ENCODE measurements around the gene TAGAP.
"Not testable (repeated sequence)": the region's sequence is repeated elsewhere in the genome, so short reads cannot be mapped to it uniquely, and the experiment has no call there.

TAGAP gene

DNA sequence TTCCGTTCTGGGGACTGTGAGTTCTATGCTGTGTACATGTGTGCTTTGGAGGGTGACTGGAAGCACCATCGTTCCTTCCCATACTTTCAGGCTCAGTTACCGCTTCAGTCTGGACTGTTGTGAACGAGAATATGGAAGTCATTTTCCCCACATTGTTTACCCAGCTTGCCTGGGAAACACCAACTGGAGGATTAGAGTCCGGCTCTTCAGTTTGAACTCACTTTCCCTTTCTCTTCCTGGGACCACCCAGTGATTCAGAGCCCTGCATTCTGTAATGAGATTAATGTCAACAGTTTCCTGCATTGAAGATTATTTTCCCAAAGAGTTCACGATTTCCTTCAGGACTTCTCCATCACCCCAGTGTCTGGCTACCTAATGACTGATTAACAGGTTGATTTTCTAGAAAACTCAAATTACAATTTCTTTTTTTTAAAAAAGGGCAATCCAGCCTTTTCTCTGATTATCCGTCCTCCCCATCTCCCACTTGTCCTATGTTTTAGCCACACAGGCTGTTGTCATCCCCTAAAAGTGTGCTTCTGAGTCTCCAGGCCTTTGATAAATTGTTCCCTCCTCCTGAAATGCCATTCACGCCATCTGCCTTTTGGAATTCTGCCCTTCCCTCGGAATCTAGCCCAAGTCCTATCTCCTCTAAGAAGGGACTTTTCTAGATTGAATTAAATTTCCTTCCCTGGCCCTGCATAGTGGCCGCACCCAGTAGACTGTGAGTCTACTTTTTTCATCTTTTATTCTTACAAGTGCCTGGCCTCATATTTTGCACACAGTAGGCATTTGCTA lies 3.3 kb upstream of the TAGAP start:
- H3K4me1 Mint-ChIP-seq (ENCODE audit: low read depth in 2 of 2), result peaks cover 15 to 35% of the 10 kb centered on the region in 2 donors
- ATAC-seq (replicated peaks) (no peak), DNase-seq (no peak)
- H3K27ac Mint-ChIP-seq, result peak overlapping the region in 1 of 2 donors; percentile 10
- no peaks in the 10 kb centered on the region for H3K27me3 Mint-ChIP-seq
- no peaks in the 10 kb centered on the region for H3K9me3 Mint-ChIP-seq
- H3K36me3 Mint-ChIP-seq (ENCODE audit: insufficient read depth), result peaks cover 30% of the 10 kb centered on the region
- peak overlapping the region in 1 of 2 donors; percentile 14 for H3K4me3 Mint-ChIP-seq

- H3K9me3 Mint-ChIP-seq, result no peaks in the 10 kb centered on the region
- no peaks in the 10 kb centered on the region for H3K27me3 Mint-ChIP-seq
- DNase-seq, result no peak
- no peak for ATAC-seq (replicated peaks)
- peak overlapping the region; percentile 96 to 98 for H3K27ac Mint-ChIP-seq
- H3K4me3 Mint-ChIP-seq, result peak overlapping the region; percentile 88 to 98
- H3K4me1 Mint-ChIP-seq (ENCODE audit: low read depth in 2 of 2), result peaks cover 27 to 52% of the 10 kb centered on the region in 2 donors
- peaks cover 49% of the 10 kb centered on the region for H3K36me3 Mint-ChIP-seq (ENCODE audit: insufficient read depth)
These were observed 1.0 kb upstream of the TAGAP start for GRCh38 chr6:159045801-159046200.

- peaks cover 35 to 69% of the 10 kb centered on the region in 2 donors for H3K4me1 Mint-ChIP-seq (ENCODE audit: low read depth in 2 of 2)
- no peaks in the 10 kb centered on the region for H3K9me3 Mint-ChIP-seq
- ATAC-seq (replicated peaks), result no peak
- H3K27me3 Mint-ChIP-seq, result no peaks in the 10 kb centered on the region
- peak overlapping the region; percentile 88 to 98 for H3K4me3 Mint-ChIP-seq
- peak overlapping the region; percentile 96 to 98 for H3K27ac Mint-ChIP-seq
- no peak for DNase-seq
- H3K36me3 Mint-ChIP-seq (ENCODE audit: insufficient read depth), result peaks cover 67% of the 10 kb centered on the region
These were observed 844 bp downstream of the TAGAP start for GRCh38 chr6:159043947-159044346.

- no peaks in the 10 kb centered on the region for H3K27me3 Mint-ChIP-seq
- no peaks in the 10 kb centered on the region for H3K9me3 Mint-ChIP-seq
- H3K4me1 Mint-ChIP-seq (ENCODE audit: low read depth in 2 of 2), result peaks cover 39 to 74% of the 10 kb centered on the region in 2 donors
- peaks cover 72% of the 10 kb centered on the region for H3K36me3 Mint-ChIP-seq (ENCODE audit: insufficient read depth)
- ATAC-seq (replicated peaks) (peak; percentile 12), DNase-seq (no peak)
- H3K4me3 Mint-ChIP-seq, result peak overlapping the region; percentile 88 to 98
- peak overlapping the region; percentile 96 to 98 for H3K27ac Mint-ChIP-seq
These were observed 1.5 kb downstream of the TAGAP start for GRCh38 chr6:159043251-159043650.

DNA sequence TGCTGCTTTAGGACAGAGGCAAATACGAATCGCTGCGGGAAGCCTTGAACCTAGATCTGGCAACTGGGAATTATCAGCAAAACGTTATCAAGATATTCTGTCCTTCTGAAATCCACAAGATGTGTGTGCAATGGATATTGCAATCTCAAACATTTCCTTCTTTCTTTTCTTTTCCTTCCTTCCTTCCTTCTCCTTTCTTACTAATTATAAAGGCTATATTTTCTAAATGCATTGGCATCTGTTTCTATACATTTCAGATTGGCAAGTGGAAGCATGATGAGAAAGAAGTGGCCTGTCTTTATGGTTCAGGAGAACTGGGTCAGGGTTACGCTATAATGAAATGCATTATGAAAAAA lies 2.0 kb downstream of the TAGAP start:
- Mint-ChIP-seq H3K36me3 (ENCODE audit: insufficient read depth) (peaks cover 76% of the 10 kb centered on the region), H3K27ac (peak overlapping the region; percentile 96 to 98), H3K27me3 (no peaks in the 10 kb centered on the region), H3K4me1 (ENCODE audit: low read depth in 2 of 2) (peaks cover 39 to 72% of the 10 kb centered on the region in 2 donors), H3K4me3 (peak overlapping the region; percentile 88 to 98), H3K9me3 (no peaks in the 10 kb centered on the region)
- no peak for ATAC-seq (replicated peaks)
- DNase-seq, result no peak

DNA sequence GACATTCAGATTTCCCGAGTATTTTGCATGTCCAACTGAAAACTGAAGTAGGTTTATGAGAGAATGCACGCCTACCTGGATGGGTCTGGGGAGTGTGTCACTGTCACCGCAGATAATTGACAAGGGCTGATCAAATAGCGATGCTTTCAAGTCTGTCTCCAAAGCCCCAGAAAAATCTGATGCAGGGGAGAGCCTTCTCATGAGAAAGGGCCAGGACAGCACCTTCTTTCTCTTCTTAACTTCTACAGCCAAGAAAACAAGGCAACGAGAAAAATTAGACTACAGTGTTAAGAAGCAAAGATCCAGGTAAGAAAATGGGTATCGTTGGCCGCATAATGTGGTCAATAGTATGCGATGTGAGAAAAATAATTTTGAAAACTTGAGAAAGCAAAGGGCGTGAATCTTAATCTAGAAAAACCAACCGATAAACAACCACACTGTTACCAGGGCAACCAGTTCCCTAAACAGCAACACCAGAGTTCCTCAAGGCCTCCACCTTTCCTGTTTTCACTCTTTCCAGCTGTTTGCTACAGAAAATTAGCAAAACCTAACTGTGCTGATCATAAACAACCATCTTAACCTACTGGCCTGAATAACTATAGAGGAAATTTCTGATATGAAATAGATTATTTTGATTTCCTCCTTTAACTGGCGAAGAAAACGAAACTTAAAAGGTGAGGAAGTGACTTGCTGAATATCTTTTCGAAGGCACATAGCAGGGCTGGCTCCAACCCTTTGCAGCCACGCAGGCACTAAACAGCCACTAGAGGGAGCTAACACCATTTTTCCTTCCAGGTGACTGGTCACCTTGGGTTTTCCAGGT lies 2.6 kb downstream of the TAGAP start:
- peak; percentile 64 for ATAC-seq (replicated peaks)
- no peaks in the 10 kb centered on the region for H3K27me3 Mint-ChIP-seq
- peaks cover 42 to 72% of the 10 kb centered on the region in 2 donors for H3K4me1 Mint-ChIP-seq (ENCODE audit: low read depth in 2 of 2)
- H3K27ac Mint-ChIP-seq, result peak overlapping the region; percentile 96 to 98
- peak overlapping the region; percentile 88 to 98 for H3K4me3 Mint-ChIP-seq
- no peaks in the 10 kb centered on the region for H3K9me3 Mint-ChIP-seq
- peaks cover 82% of the 10 kb centered on the region for H3K36me3 Mint-ChIP-seq (ENCODE audit: insufficient read depth)
- peak; percentile 72 to 77 (median 76) for DNase-seq

GRCh38 chr6:159041181-159041580 lies 3.6 kb downstream of the TAGAP start:
- H3K4me1 Mint-ChIP-seq (ENCODE audit: low read depth in 2 of 2), result peaks cover 49 to 73% of the 10 kb centered on the region in 2 donors
- H3K4me3 Mint-ChIP-seq, result peak overlapping the region; percentile 88 to 98
- ATAC-seq (replicated peaks) (no peak), DNase-seq (no peak)
- no peaks in the 10 kb centered on the region for H3K9me3 Mint-ChIP-seq
- no peaks in the 10 kb centered on the region for H3K27me3 Mint-ChIP-seq
- peaks cover 92% of the 10 kb centered on the region for H3K36me3 Mint-ChIP-seq (ENCODE audit: insufficient read depth)
- H3K27ac Mint-ChIP-seq, result peak overlapping the region; percentile 96 to 98

- peak overlapping the region; percentile 96 to 98 for H3K27ac Mint-ChIP-seq
- ATAC-seq (replicated peaks) (no peak), DNase-seq (no peak)
- H3K9me3 Mint-ChIP-seq, result no peaks in the 10 kb centered on the region
- peaks cover 100% of the 10 kb centered on the region for H3K36me3 Mint-ChIP-seq (ENCODE audit: insufficient read depth)
- peaks cover 54 to 78% of the 10 kb centered on the region in 2 donors for H3K4me1 Mint-ChIP-seq (ENCODE audit: low read depth in 2 of 2)
- no peaks in the 10 kb centered on the region for H3K27me3 Mint-ChIP-seq
- H3K4me3 Mint-ChIP-seq, result peak overlapping the region; percentile 88 to 98
These were observed 4.9 kb downstream of the TAGAP start for GRCh38 chr6:159039885-159040258.

GRCh38 chr6:159038914-159039884 lies 5.6 kb downstream of the TAGAP start:
- Mint-ChIP-seq H3K4me1 (ENCODE audit: low read depth in 2 of 2) (peaks cover 54 to 79% of the 10 kb centered on the region in 2 donors), H3K36me3 (ENCODE audit: insufficient read depth) (peaks cover 100% of the 10 kb centered on the region), H3K27ac (peak overlapping the region; percentile 96 to 98), H3K9me3 (no peaks in the 10 kb centered on the region), H3K27me3 (no peaks in the 10 kb centered on the region), H3K4me3 (peak overlapping the region; percentile 88 to 98)
- ATAC-seq (replicated peaks) (peak; percentile 48), DNase-seq (peak in 1 of 3 experiments; percentile 37)

DNA sequence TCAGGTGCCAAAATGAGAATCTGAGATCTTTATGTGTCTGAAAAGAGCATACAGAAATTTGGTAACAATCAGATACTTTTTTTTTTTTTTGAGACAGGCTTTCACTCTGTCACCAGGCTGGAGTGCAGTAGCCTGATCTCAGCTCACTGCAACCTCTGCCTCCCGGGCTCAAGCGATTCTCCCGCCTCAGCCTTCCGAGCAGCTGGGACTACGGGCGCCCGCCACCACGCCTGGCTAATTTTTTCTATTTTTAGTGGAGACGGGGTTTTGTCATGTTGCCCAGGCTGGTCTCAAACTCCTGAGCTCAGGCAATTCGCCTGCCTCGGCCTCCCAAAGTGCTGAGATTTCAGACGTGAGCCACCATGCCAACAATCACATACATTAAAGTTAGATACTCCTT lies 6.5 kb downstream of the TAGAP start:
- not testable (repeated sequence) for H3K27me3 Mint-ChIP-seq; H3K9me3 Mint-ChIP-seq; DNase-seq; ATAC-seq (replicated peaks)
- Mint-ChIP-seq H3K27ac (peak overlapping the region; percentile 96 to 98), H3K4me1 (ENCODE audit: low read depth in 2 of 2) (peaks cover 58 to 79% of the 10 kb centered on the region in 2 donors), H3K4me3 (peak overlapping the region; percentile 88 to 98), H3K36me3 (ENCODE audit: insufficient read depth) (peaks cover 94% of the 10 kb centered on the region)

GRCh38 chr6:159037756-159038290 lies 7.0 kb downstream of the TAGAP start:
- ATAC-seq (replicated peaks) (no peak), DNase-seq (no peak)
- Mint-ChIP-seq H3K36me3 (ENCODE audit: insufficient read depth) (peaks cover 89% of the 10 kb centered on the region), H3K4me1 (ENCODE audit: low read depth in 2 of 2) (peaks cover 56 to 79% of the 10 kb centered on the region in 2 donors), H3K9me3 (no peaks in the 10 kb centered on the region), H3K27ac (peak overlapping the region; percentile 96 to 98), H3K27me3 (no peaks in the 10 kb centered on the region), H3K4me3 (peak overlapping the region; percentile 88 to 98)

- Mint-ChIP-seq H3K27ac (peak overlapping the region; percentile 96 to 98), H3K4me1 (ENCODE audit: low read depth in 2 of 2) (peaks cover 53 to 72% of the 10 kb centered on the region in 2 donors), H3K27me3 (no peaks in the 10 kb centered on the region), H3K36me3 (ENCODE audit: insufficient read depth) (peaks cover 77% of the 10 kb centered on the region), H3K9me3 (no peaks in the 10 kb centered on the region), H3K4me3 (peak overlapping the region; percentile 73 to 98)
- peak in 2 of 3 experiments; percentile 16 to 31 for DNase-seq
- peak; percentile 34 for ATAC-seq (replicated peaks)
These were observed 8.1 kb downstream of the TAGAP start for GRCh38 chr6:159036673-159037072.
